ENCODE data around the gene ITGA5. TPM values are rescaled to one million over a fixed set of nuclear protein-coding genes. Genes with fewer than 3 reads are reported as not detected.

ITGA5 gene
- total and polyA plus RNA-seq, 2 experiments from 2014 or later, result 7.3 to 23.7 TPM

- no peak for TF ChIP-seq ZNF462 (CRISPR knock-in tag; IDR thresholded peaks at IDR 0.05)
- TF ChIP-seq ZNF114 (CRISPR knock-in tag; IDR thresholded peaks at IDR 0.05), result no peak
- TF ChIP-seq CTCF (conservative IDR thresholded peaks at IDR 0.05; ENCODE audit: low read depth in 2 of 2), result no peak
- no peak for TF ChIP-seq JUNB (IDR thresholded peaks at IDR 0.05; ENCODE audit: unreplicated experiment)
- TF ChIP-seq EZH2phosphoT487 (IDR thresholded peaks at IDR 0.05; ENCODE audit: unreplicated experiment), result no peak
Observed at GRCh38 chr12:54430471-54431069, 11.5 kb upstream of the ITGA5 start (continued).

DNA sequence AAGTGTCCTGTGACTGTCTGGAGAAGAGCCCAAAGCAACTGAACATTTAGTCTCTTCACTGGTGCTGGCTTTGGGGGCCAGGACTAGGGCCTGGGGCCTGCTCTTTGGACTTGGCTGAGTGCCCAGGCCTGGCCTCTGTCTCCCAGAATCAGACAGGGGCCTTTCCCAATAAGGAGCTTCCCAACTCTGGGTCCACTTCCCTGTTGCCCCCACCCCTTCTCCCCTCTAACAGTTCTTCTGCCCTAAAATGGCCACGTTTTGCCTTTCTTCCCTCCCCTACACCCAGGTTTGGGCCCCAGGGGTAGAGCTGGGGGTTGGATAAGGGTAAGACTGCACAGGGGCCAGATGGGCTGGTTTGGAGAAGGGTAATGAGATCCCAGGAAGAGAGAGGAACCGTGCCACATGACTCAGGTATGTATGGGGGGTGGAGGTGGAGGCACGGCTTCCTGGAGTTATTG is 10.0 kb upstream of the ITGA5 start:
- no peak for ATAC-seq
- no peaks in the 10 kb centered on the region for H3K79me2 ChIP-seq (replicated peaks; ENCODE audit: insufficient read depth)
- no peaks in the 10 kb centered on the region for H3K36me3 Mint-ChIP-seq (ENCODE audit: low read depth)
- H2AFZ ChIP-seq, result no peak overlapping the region
- no peak overlapping the region for H3K4me3 ChIP-seq
- no peak overlapping the region for H3K27ac Mint-ChIP-seq
- no peak overlapping the region for H3K27ac ChIP-seq (ENCODE audit: low read depth)
- H3K4me3 Mint-ChIP-seq, result no peak overlapping the region
- no peaks in the 10 kb centered on the region for H4K20me1 ChIP-seq (replicated peaks; ENCODE audit: insufficient read depth)
- H3K4me1 Mint-ChIP-seq, result peaks cover 56% of the 10 kb centered on the region
- H3K9me3 Mint-ChIP-seq, result no peaks in the 10 kb centered on the region
- H3K4me1 ChIP-seq (ENCODE audit: insufficient read depth), result peaks cover 33% of the 10 kb centered on the region
- no peaks in the 10 kb centered on the region; the same call in 1 of the 2 replicates for H3F3A ChIP-seq (replicated peaks; ENCODE audit: low read depth)
- DNase-seq (ENCODE audit: low spot score), result no peak
- H3K9me2 ChIP-seq (ENCODE audit: insufficient read depth), result no peaks in the 10 kb centered on the region
- H3K27me3 ChIP-seq (ENCODE audit: insufficient read depth), result peaks cover 26% of the 10 kb centered on the region; the same call in 1 of the 2 replicates
- H3K27me3 Mint-ChIP-seq (ENCODE audit: insufficient read depth, low read depth, poor library complexity), result peaks cover 38% of the 10 kb centered on the region
- H3K36me3 ChIP-seq (ENCODE audit: insufficient read depth), result no peaks in the 10 kb centered on the region
- no peak for TF ChIP-seq NANOG (IDR thresholded peaks at IDR 0.05; ENCODE audit: borderline replicate concordance)
- no peak overlapping the region for H3K4me2 ChIP-seq
